GM19438 (cell line): ENCODE results near the gene ADK.

Source experiments
- ATAC-seq: cut with Tn5 transposase; IDR thresholded peaks from one replicate; pipeline ENCODE4 v1.9.1; 2021; ENCODE audit warnings: low read depth; ENCODE audit not compliant: unreplicated experiment

Gene ADK

DNA sequence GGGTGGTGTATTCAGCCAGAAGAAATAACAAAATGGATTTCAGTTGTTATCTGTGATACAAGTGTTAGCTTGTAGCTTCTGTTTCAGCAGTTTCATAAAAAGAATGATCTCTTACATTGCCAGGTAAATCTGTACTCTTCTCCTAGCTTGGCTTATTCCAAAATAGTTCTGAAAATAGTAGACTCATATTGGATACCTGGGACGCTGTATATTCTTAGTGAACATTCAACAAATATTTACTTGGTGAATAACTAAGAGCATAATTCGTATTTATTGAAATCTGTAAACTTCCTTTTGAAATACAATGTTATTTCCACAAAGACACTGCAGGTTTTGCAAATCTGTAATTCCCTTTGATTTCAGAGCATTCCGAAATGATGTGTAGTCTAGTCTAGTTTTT lies 249.2 kb downstream of the ADK start:
- ATAC-seq = no peak

DNA sequence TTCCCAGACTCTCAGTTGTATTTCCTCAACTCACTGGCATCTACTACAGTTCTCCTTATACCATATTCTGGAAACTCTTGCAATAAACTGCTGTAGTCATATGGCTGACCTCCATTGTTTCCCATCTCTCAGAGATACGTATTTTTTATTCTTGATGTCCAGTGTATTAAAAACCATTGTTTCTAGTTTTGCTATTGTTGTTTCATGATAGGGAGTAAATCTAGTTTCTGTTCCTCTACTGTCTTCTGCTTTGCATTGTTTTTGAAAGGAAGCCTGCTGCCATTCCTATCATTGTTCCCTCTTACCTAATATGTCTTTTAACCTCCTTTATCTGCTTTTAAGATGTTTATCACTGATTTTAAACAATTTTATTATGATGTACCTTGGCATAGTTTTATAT lies 255.0 kb downstream of the ADK start:
- no peak for ATAC-seq

DNA sequence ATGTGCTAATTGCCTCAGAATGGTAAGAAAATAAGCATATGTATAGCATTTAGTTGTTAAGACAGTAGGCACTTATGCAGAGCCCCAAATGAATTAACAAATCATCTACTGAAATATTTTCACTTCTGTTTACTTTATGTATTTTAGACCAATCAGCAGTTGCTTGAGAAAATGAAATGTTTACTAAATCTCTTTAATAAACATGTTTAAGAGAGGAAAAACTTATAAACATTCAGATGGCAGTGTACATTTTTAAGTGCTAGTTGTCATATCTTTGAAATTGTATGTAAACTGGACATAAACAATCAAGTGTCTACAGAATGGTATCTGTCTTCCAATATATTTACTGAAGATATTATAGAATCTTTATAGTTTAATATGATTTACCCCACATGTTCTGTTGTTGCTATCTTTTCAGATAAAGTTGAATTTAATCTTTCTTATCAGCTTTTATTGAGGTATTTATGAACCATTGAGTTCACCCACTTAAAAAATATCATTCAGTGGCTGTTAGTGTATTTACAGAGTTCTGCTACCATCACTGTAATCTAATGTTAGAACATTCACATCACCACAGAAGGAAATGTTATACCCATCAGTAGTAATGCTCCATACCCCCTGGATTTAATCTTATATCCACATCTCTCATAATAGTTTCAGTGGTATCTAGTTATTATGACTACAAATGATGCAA lies 264.3 kb downstream of the ADK start:
- no peak for ATAC-seq

DNA sequence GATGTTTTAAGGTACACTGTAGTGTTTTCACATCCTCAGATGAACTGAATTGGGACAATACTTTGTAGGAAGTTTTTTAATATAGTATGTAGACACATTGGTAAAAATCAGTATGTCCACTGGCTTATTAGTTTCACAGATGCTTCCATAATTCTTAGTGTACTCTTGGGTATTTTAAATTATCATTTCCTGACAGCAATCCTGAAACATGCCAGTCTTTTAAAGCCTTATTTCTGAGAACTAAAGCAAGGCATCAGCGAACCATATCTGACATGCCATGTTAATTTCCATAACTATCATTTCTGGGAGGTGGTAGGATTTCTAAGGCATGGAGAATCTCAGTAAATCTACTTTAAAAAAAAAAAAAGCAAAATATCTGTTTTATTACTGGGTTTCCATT lies 266.4 kb downstream of the ADK start:
- ATAC-seq = no peak

DNA sequence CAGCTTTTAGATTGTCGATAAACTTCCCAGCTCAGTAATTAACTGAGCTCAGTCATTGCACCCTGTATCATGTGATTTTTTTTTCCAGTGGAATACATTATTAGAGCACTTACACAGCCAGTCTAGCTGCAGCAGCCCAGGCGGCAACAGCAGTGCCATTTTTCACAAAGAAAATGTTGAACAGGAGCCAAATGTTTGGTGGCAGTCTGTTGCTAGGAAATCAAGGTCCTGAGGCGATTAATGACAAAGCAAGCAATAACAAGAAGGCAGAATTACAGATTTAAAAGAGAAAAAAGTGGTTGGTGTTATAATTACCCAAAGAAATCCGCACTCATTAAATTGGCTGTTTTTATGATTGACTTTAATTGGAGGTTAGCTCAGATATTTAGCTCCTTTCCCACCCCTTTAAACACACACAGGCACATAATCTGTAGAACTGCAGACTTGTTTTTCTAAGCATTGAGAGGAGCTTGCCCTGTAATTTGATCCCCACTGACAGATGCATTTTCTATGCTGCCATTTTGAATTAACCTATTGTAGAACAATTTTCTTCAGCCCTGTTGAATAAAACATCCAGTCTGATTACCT lies 267.4 kb downstream of the ADK start:
- ATAC-seq = no peak

DNA sequence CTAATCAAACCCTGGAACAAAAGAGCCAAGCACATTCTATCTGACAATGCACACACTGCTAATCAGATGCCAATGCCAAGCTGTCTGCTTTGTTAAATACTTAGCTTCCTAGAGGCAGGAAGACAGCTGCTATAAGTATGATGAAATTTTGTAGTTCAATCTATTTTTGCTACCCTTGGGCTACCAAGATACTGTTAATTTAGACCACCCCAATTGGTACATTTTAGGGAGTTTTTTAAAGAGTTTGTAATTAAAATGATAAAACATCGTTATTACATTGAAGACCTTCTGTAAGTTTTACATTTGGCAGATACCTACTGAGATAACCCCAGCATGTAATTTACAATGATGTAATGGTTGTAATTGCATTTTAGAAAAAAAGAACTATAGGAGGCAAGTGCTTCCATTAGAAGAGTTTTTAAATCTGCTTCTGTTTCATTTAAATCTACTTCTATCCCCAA lies 268.5 kb downstream of the ADK start:
- ATAC-seq = no peak

DNA sequence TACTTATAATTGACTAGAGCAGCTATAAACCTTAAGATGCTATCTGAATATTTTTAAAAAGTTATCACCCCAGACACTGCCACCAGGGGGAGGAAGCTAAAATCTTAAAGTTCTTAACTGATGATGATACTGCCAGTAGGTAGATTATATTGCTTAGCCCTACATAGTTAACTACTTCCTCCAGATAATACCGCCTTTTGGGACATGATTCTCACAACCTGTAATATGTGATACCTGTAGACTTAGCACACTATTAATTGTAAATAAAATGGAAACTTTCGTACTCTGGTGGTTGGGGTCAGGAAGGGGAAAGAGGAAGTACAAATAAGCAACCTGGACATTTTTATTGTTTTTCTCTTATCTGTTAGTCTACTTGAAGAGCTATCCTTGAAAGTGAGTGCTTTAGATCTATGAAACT lies 268.9 kb downstream of the ADK start:
- ATAC-seq = no peak

DNA sequence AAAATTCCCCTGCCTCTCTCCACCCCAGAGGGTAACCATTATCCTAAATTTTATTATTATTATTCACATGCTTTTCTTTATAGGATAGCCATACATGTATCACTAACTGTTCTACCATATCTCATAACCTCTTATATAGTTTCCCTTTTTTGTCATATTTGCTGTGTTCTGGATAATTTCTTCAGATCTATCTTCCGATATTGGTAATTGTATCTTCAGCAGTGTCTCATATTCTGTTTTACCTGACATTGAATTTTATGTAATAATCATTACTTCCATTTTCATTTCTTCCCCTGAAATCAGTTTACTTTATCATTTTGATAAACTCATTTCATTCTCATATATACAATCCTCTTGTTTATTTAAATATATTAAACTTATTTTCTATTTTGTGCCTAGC lies 273.5 kb downstream of the ADK start:
- ATAC-seq = no peak

DNA sequence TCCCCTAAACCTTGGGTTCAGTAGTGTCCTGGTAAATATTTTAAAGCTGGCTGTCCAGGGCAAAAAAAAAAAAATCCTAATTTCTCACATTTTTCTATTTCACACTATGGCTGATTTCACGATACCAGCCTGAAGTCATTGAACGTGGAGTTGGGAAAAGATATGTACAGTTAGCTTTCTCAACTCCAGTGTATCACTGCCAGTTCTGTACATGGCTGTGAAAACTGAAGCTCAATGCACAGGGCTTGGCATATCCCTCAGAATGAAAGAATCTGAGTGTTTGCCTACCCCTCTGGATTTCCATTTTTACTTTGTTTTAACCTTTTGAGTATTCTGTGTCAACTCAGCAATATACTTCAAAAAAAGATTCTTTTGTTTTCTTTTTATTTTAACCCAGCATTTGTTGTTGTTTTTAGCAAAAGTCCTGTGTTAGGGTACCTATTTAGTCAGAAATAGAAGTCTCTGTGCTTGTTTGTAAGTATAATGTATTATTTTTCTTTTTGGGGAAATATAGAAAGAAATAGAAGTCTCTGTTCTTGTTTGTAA lies 274.5 kb downstream of the ADK start:
- ATAC-seq = no peak

DNA sequence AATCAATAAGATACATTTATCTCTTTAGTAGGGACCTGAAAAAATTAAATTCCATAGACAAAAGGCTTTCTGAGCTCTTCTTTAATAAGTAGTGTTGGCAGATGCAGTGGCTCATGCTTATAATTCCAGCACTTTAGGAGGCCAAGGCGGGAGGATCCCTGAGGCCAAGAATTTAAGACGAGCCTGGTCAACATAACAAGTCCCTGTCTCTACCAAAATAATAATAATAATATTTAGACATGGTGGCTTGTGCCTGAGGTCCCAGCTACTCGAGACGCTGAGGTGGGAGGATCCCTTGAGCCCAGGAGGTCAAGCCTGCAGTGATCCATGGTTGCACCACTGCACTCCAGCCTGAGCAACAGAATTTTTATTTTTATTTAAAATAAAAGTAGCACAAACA lies 280.8 kb downstream of the ADK start:
- ATAC-seq = no peak

DNA sequence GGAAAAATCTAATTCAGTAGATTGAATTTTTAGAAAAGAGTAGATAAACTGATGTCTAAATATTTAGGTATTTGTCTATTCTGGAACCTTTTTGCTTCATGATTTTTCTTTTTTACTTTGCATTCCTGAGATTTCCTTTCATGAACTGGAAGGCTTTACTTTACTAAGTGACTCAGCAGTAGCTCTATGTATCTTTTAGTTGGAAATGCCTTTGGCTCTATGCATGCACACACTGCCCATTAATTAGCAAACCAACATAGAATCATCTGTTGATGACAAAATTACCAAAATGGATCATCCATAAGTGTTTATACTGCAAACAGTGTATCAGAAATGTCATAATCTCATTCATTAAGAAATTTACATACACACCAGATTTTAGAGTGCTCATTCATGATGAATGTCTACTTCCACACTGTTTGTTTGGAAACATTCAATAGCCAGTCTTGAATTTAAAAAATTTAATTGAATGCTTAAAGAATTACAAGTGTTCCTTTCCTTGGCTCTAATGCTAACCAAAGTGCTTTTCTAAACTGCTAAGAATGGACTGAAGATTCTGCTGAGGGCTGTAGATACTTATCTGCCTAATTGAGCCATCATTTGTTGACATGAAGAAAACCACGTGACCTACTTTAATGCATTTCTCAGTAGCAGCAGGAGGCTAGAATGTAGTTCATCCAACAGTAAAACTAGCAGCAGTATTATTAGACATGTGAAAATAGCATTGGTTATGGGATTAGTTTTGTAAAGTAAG lies 282.0 kb downstream of the ADK start:
- no peak for ATAC-seq

DNA sequence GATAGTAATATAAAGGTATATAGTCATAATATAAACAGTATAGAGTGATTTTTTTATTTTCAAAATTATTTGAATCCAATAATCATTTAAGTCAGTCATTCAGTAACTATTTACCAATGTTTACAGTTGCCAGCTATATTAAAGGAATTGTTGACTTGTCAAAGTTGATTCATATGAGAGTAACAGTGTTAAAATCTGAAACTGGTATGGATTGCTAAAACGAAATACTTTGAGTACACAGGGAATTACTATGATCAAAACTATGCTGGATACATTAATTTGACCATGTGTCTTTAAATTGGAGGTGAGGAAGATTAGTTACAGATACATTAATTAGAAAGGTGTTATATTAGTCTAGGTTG lies 282.6 kb downstream of the ADK start:
- ATAC-seq = no peak

DNA sequence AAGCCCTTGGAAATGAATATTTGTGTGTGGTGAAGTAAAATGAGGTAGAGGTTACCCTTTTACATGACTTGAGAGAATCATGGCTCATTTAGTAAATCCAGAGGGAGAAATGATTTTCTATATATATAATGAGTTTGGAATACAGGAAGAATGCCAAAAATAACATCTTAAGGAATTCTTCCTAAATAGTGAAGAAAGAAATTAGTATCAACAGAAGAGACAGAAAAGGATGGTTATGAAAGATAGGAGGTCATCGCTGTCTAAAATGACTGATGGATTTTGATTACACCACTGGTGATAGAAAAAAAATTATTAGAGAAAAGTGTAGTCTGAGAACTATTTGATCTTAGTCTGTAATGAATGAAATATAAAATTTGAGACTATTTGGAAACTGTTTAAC lies 283.0 kb downstream of the ADK start:
- no peak for ATAC-seq

DNA sequence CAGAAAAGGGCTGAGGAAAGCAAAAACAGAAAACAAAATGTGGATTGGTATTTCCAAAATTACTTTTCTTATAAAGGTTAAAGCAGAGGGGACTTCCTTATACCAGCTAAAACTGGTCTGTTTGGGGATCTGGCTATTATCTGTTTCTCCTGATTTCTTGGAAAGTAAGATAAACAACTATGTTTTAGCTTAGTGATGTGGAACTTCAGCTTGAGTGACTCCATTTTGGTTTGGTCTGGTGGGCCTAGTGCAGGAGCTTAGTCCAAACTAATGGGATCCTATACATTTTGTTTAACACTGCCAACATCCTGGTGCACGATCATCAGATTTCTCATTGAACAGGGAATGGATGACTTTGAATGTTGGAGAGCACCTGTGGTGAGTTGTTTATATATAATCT lies 283.5 kb downstream of the ADK start:
- ATAC-seq = no peak

DNA sequence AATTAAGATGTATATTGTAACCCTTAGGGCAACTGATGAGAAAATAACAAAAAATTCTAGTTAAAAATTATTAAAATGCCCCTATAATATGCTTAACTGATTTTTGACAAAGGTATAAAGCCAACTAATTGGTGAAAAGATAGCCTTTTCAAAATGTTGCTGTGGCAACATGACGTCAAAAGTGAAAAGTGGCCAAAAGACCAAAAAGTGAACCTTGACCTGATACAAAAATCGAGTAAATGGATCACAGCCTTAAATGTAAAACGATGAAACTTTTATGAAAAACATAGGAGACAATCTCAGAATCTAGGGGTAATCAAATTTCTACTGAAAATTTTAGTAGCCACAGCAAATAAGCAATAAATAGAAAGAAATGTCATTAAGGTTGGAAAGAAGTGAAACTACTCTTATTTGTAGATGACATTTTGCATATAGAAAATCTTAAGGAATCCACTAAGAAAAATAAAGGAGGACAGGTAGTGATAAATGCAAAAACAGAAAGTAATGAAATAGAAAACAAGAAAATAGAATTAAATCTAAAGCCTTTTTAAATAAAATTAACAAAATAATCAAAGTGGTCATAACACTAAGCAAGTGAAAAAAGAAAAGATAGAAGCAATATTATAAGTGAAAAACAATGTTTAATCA lies 285.6 kb downstream of the ADK start:
- ATAC-seq = no peak

DNA sequence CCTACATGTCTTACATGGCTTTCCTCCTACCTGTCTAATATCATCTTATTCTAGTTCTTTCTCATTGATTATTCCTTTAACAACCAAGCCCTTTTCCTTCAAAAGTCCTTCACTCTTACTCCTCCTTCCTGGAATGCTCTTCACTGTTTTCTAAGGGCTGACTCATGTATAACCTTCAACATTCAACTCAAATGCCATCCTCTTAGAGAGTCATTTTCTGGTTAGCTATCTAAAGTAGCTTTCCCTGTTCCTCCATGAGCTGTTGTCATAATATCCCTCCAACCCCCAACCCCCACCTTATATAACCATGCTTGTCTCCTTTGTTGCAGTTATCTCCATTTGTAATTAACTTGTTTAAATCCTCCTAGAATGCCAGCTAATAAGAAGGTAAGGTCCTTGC lies 286.8 kb downstream of the ADK start:
- ATAC-seq = no peak

DNA sequence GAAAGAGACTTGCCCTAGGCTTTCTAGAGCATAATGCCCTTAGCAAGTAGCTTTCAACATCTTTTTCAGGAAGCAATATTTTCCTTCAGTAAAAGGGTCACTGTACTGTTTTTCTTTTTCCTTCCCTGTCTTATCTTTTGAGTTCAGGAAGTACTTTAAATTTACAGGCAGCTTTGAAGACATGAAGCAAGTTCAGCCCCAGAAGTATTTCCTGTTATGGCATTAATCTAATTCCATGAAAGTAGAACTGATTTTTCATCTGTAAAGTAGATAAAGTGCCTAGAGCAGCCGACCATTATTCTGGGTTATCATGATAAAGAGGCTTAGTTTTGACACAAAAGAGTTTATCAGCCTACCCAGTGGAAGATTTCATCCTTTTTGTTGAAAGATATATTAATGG lies 288.2 kb downstream of the ADK start:
- ATAC-seq = no peak

DNA sequence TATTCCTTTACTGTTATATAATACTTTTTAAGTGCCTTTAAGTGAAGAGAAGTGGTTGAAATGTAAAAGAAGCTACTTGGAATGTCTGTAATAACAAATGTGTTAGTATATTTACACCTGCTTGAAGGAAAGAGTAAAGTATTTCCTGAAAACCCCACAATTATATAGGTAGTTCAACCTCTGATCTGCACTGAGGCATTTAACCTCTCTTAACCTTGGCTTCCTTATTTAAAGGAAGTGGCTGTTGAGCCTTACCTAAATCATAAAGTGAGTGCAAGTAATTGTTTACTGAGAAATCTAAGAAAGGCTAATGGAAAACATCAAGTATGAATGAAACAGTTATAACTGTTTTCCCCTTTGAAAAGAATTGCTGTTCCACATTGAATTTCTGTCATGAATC lies 294.5 kb downstream of the ADK start:
- ATAC-seq = no peak

DNA sequence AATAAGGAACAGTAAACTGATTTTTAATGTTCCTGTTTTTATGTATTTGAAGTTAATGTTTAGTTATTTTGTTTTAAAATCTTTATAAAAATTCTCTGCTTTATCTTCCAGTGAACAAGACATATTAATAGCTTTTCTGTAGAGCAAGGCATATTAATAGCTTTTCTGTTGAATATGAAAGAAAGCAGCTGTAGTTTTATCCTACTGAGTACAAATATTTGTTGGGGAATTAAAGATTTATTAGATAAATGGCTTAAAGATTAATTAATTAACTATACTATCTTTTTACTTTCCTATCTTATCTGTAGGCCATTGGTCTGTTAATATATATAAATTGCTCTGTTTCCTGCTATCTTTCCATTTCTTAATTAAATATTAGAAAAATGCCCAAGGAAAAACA lies 299.6 kb downstream of the ADK start:
- no peak for ATAC-seq

DNA sequence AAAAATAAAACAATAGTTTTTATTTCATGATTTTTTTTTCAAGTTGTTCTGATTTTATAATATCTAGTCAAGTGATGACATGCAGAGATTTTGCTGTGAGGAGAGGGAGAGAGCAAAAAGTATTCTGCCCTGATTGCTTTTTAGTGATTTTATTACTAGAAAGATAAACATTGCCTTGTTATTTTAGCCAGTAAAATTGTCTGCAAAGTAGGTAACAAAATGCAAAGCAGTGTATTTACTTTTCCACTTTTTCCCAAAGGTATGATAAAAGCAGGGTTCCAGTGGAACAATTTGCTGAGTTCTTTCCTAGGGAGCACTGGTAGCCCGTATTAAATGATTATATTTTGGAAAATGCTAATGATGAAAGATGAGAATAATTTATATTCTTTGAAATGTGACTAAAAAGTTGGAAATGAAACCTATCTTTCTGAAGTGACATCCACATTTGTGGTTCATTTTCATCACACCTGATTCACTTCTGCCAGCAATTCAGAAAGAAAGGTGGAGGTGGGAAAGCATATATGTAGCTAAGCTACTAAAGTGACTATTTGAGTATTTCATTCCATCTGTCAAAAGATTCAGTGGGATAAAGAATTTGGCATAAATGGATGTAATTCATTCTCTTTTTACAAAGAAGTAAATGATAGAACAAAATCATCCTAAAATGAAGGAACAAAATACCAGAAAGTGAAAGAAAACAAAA lies 300.3 kb downstream of the ADK start:
- ATAC-seq = no peak

DNA sequence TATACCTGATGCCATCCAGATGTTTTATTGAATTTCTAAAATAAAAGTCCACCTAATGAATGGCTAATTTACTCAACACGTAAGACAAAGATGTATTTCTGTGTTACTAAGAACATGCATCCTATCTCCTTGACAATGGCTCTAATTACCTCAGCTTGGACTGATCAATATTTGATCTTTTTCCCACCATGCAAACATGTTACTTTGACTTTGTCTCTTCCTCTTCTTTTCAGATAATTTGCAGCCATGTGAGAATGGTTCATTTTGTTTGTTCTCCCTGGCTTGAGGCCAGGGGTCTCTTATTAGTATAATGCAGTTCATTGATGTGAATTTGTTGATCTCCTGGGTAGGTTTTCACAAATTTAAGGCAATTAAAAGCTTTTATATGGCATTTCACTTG lies 302.1 kb downstream of the ADK start:
- ATAC-seq = no peak
